HG02943 (cell line): ENCODE results near the gene DOLPP1.
"Not testable (repeated sequence)": the region's sequence is repeated elsewhere in the genome, so short reads cannot be mapped to it uniquely, and the experiment has no call there.

ENCODE experiments used
- ATAC-seq: cut with Tn5 transposase; IDR thresholded peaks from one replicate; pipeline ENCODE4 v1.9.1; 2021; ENCODE audit warnings: mild to moderate bottlenecking, low read depth, moderate library complexity; ENCODE audit not compliant: unreplicated experiment

The DOLPP1 gene, protein sequence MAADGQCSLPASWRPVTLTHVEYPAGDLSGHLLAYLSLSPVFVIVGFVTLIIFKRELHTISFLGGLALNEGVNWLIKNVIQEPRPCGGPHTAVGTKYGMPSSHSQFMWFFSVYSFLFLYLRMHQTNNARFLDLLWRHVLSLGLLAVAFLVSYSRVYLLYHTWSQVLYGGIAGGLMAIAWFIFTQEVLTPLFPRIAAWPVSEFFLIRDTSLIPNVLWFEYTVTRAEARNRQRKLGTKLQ

GRCh38 chr9:129080601-129081387 lies at the start of gene DOLPP1:
TSS of gene DOLPP1 (plus strand) at chr9:129081111. CDS start at chr9:129081132, 21 bp downstream.
- ATAC-seq = peak; percentile 90

GRCh38 chr9:129031514-129031913 lies 49.4 kb upstream of the DOLPP1 start:
- no peak for ATAC-seq

- no peak for ATAC-seq
Observed at GRCh38 chr9:129032541-129033159, 48.3 kb upstream of the DOLPP1 start.

DNA sequence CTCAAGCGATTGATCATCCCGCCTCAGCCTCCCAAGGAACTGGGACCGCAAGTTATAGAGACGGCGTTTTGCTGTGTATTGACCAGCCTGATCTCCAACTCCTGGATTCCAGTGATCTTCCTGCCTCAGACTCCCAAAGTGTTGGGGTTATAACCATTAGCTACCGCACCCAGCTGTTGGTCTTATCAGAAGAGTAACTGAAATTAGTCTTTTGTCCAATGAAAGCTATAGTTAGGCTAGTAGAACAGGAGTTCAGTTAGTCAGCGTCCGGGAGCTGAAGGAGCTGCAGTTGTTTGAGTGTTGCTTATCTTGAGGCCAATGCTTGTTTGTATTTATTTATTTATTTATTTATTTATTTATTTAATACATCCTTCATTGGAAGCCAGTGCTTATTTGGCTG lies 47.7 kb upstream of the DOLPP1 start:
- ATAC-seq = no peak

GRCh38 chr9:129035838-129036237 lies 45.1 kb upstream of the DOLPP1 start:
- not testable (repeated sequence) for ATAC-seq

- peak; percentile 94 for ATAC-seq
Observed at GRCh38 chr9:129036241-129036922, 44.5 kb upstream of the DOLPP1 start, which contains the start of gene MIGA2. TSS of gene MIGA2 (plus strand) at chr9:129036626. CDS start at chr9:129040595, 3,969 bp downstream.

- ATAC-seq = no peak
Observed at GRCh38 chr9:129036923-129037766, 43.8 kb upstream of the DOLPP1 start.

DNA sequence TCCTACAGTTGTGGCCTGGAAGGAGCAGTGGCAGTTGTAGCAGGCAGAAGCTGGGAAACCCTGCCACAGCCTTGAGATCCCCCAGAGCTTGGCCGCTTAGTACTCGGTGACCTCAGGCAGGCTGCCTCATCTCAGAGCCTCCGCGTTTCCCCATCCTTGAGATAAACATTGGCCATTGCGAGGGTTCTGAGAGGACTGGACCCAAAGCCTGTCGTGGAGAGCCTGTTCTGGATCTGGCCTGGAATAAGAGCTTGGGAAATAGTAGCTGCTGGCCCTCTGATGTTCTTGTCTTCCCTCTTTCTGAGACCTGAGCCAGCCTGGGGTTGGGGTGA lies 43.2 kb upstream of the DOLPP1 start:
- ATAC-seq = no peak

GRCh38 chr9:129038109-129038852 lies 42.6 kb upstream of the DOLPP1 start:
- ATAC-seq = no peak

DNA sequence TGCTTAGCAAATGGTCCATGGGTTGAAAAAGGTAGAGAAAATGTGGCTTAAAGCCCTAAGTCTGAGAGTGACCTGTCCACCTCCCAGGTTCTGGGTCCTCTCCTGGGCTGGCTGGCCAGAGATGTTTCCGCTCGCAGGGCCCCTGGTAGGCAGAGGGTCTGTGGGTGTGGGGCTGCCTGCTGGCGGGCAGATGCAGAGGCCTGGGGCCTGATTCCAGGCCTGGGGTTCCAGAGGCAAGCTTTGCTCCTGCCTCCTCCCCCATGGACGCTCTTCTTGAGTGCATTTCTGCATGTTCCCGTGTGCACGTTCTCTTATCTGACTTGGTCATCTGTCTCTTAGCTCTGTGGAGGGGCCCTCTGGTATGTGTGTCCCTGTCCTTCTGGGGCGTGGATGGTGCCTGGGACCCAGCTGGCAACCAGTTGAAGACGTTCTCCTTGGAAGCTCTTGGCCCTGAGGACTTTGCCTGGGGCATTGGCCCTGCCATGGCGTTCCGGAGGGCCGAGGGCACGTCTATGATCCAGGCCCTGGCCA lies 40.7 kb upstream of the DOLPP1 start:
- ATAC-seq = no peak

DNA sequence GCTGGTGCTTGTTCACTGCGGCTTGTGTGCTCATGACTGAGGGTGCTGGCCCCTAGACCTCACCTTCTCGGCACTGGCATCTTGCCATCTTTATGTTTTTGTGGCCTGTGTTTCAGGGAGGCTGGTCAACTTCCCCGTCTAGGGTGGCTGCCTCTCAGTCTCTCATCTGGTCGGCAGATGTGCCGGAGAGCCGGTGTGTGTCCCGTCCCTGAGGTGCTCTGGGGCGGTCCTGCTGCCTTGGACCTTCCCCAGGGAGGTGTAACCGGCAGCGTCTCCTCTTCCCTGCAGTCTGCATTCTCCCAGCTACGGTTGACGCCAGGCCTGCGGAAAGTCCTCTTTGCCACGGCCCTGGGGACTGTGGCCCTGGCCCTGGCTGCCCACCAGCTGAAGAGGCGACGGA lies 38.9 kb upstream of the DOLPP1 start:
- no peak for ATAC-seq

GRCh38 chr9:129052592-129052991 lies 28.3 kb upstream of the DOLPP1 start:
- ATAC-seq = no peak

DNA sequence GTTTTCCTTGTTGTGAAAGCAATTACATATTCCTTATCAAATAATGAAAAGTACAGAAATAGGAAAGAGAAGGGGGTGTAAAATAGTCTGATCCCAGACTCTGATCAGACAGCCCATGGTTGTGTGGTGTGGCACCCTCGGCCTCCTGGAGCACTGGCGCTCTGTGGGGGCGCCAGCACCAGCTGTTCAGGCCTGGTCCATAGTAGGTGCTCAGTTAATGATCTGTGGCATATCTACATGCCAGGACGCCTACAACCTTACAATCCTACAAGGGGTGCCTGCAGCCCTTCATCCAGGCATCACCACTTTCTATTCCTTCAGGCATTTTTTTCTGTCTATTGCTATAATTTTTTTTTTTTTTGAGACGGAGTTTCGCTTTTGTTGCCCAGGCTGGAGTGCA lies 27.9 kb upstream of the DOLPP1 start:
- ATAC-seq = no peak

DNA sequence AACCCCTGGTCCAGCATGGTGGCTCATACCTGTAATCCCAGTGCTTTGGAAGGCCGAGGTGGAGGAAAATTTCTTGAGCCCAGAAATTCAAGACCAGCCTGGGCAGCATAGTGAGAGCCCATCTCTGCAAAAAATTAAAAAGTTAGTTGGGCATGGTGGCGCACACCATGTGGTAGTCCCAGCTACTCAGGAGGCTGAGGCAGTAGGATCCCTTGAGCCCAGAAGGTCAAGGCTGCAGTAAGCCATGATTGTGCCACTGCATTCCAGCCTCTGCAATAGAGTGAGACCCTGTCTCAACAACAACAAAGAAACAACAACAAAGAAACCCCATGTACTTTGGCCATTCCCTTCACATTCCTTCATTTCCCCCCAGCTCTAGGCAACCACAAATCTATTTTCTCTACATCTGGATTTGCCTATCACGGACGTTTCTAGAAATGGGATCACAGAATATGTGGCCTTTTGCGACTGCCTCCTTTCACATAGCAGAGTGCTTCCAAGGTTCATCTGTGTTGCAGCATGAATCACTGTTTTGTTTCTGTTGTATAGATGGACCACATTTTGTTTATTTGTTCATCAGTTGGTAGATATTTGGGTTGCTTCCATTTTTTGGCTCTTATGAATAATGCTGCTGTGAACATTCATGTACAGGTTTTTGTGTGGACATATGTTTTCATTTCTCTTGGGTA lies 26.6 kb upstream of the DOLPP1 start:
- no peak for ATAC-seq

DNA sequence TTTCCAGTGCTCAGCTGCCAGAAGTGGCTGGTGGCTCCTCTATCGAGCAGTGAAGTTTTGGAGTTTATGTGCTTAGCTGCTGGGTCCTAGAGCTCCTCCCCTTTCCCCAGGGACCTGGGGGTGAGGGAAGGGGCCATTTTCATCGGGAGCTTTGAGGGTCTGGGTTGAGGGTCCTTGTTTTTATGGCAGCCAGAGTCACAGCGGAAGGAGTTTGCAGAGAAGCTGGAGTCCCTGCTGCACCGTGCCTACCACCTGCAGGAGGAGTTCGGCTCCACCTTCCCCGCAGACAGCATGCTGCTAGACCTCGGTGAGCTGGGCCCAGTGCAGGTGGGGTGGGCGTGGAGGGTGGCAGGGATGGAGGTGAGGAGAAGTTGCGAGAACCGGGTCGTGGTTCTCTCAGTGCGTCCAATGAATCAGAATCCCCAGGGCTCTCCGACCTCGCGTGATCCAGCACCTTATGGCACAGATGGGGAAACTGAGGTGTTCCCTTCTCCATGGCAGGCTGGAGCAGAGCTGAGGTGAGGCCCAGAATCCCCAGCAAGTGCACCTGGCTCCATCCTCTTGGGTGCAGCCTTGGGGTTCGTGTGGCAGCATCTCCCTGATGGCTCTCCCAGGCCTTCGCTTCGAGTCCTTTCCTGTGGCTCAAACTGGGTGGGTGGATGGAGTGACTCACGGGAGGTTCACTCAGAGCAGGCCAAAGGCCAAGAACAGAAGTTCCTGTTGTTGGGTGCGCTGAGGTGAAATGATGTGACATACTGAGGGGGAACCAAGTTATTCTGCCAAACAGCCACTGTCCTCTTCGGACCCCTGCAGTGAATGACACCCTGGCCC lies 21.7 kb upstream of the DOLPP1 start:
- ATAC-seq = no peak

DNA sequence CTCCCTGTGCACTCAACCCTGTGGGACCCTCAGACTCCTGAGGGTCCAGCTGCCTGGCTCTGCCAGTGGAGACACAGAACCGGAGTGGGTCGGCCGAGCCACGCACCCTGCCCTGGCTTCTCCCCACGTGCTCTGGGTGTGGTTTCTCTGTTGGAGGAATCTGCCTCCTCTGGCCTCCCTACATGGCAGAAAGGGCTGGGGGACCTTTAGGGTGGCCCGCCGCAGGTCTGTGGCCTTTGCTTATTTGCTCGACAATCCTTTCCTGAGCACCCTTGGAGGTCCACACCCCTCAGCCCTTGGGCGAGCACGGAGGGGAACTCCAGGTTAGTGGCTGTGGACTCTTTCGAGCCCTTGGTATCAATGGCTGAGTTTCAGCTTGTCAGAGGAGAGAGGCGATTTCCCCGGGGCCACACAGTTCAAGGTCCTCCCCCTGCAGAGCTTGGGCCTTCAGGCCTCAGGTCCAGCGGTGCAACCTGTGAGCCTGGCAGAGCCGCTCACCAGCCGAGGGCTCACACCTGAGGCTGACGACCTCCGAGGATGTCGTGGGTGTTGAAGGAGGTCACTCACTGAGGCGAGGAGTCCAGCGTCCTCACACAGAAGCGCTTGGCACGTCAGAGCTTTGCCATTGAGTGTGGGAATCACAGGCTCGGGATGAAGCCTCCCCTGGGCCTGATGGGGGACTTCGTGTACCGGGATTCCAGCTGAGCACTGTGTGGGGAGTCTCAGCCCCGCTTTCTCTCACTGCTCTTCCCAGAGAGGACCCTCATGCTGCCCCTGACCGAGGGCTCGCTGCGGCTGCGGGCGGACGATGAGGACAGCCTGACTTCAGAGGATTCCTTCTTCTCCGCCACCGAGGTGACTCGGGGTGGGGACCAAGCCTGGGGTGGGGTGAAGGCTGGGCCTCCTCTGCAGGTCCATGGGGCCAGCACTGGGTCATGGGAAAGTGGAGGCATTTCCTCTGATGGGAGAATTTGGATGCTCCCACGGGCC lies 20.8 kb upstream of the DOLPP1 start:
- ATAC-seq = no peak

GRCh38 chr9:129060991-129061390 lies 19.9 kb upstream of the DOLPP1 start:
- ATAC-seq = no peak
